Measurements from ENCODE around the gene TCF12.

DNA sequence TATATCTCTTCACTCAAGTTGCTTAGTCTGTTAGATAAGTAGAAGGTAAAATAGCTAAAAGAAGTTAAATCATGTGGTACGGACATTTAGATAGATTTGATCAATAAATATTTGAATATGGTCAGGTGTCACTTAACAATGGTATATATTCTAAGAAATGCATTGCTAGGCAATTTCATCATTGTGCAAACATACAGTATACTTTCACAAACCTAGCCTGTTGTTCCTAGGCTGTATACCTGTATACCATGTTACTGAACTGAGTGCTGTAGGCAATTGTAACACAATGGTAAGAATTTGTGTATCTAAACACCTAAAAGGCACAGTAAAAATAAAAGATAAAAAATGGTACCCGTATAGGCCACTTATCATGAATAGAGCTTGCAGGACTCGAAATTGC lies 345.1 kb downstream of the TCF12 start:
- TF ChIP-seq, protein P1, sequence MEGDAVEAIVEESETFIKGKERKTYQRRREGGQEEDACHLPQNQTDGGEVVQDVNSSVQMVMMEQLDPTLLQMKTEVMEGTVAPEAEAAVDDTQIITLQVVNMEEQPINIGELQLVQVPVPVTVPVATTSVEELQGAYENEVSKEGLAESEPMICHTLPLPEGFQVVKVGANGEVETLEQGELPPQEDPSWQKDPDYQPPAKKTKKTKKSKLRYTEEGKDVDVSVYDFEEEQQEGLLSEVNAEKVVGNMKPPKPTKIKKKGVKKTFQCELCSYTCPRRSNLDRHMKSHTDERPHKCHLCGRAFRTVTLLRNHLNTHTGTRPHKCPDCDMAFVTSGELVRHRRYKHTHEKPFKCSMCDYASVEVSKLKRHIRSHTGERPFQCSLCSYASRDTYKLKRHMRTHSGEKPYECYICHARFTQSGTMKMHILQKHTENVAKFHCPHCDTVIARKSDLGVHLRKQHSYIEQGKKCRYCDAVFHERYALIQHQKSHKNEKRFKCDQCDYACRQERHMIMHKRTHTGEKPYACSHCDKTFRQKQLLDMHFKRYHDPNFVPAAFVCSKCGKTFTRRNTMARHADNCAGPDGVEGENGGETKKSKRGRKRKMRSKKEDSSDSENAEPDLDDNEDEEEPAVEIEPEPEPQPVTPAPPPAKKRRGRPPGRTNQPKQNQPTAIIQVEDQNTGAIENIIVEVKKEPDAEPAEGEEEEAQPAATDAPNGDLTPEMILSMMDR (IDR thresholded peaks at IDR 0.05): no peak
- no peak for TF ChIP-seq POLR2AphosphoS5 (IDR thresholded peaks at IDR 0.05; ENCODE audit: insufficient read depth in 1 of 2, low read depth in 1 of 2)
